Osteocyte (in vitro differentiated cells): ENCODE data around the gene SYT2. TPM values are rescaled to one million over a fixed set of nuclear protein-coding genes. Genes with fewer than 3 reads are reported as not detected.

ENCODE experiments used
- DNase-seq: peaks from one replicate; pipeline ENCODE4 v3.0.0; 2021; ENCODE audit warnings: mixed read lengths; ENCODE audit not compliant: unreplicated experiment; ENCODE audit errors: extremely low spot score
- H3K27ac Mint-ChIP-seq: one replicate; pipeline ENCODE4 v1.8.0; 2021; ENCODE audit warnings: mild to moderate bottlenecking, mixed read lengths; ENCODE audit not compliant: unreplicated experiment
- H3K27me3 Mint-ChIP-seq: one replicate; pipeline ENCODE4 v1.8.0; 2021; ENCODE audit warnings: mixed read lengths; ENCODE audit not compliant: unreplicated experiment
- H3K36me3 Mint-ChIP-seq: one replicate; pipeline ENCODE4 v1.8.0; 2021; ENCODE audit warnings: mixed read lengths; ENCODE audit not compliant: unreplicated experiment
- H3K4me1 Mint-ChIP-seq: one replicate; pipeline ENCODE4 v1.8.0; 2021; ENCODE audit warnings: mixed read lengths; ENCODE audit not compliant: unreplicated experiment
- H3K4me3 Mint-ChIP-seq: one replicate; pipeline ENCODE4 v1.8.0; 2021; ENCODE audit warnings: mild to moderate bottlenecking, moderate library complexity, mixed read lengths; ENCODE audit not compliant: unreplicated experiment
- H3K9me3 Mint-ChIP-seq: one replicate; pipeline ENCODE4 v1.8.0; 2021; ENCODE audit warnings: mixed read lengths; ENCODE audit not compliant: unreplicated experiment
- CTCF ChIP-seq: fragments of 200-600 bp; sonication (generic); IDR thresholded peaks from 2 replicates; pipeline ENCODE4 v1.5.0; 2021; ENCODE audit warnings: antibody characterized with exemption, mild to moderate bottlenecking, moderate library complexity
- total RNA-seq: library from RNA; stranded (reverse); gene quantifications from 2 replicates; pipeline ENCODE4 v1.2.1, GENCODE V29; 2021

Gene SYT2
- total RNA-seq, 1 donor from 2014 or later, result not detected

DNA sequence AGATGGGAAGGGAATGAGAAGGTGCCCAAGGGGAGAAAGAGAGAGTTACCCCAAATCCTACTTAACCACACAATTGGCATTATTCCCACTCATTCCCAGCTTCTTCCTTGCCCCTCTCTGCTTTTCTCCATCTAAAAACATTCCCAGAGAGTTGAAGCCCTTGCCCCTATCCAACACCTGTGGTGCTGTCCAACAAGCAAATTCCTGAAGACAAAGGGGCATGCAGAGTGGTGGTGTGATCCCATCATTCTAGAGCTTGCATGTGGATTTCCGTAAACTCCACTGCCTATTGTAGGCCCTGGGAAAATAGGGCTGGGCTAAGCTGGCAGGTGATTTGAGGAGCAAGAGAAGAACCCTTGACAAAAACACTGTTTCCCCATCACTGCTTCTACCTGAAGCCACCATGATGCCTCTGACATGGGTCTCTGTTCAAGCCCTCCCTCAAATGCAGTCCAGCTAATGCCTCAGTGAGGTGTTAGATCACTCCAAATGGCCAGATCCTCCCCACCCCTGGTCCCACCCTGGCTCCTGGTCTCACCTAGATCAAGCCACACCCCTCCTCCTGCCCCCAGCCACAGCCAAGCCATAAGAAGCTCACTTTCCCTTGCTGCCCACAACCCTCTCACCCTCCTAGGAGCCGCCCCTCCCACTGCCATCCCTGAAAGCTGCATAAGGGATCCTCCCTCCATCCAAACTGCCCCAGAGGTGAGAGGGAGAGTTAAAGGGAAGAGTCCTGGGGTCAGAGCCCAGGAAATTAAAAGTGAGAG is 29.5 kb downstream of the SYT2 start:
- Mint-ChIP-seq H3K4me1 (no peaks in the 10 kb centered on the region), H3K9me3 (no peaks in the 10 kb centered on the region), H3K4me3 (no peak overlapping the region), H3K36me3 (no peaks in the 10 kb centered on the region), H3K27ac (no peak overlapping the region), H3K27me3 (peaks cover 84% of the 10 kb centered on the region)
- no peak for DNase-seq
- TF ChIP-seq CTCF, result no peak

DNA sequence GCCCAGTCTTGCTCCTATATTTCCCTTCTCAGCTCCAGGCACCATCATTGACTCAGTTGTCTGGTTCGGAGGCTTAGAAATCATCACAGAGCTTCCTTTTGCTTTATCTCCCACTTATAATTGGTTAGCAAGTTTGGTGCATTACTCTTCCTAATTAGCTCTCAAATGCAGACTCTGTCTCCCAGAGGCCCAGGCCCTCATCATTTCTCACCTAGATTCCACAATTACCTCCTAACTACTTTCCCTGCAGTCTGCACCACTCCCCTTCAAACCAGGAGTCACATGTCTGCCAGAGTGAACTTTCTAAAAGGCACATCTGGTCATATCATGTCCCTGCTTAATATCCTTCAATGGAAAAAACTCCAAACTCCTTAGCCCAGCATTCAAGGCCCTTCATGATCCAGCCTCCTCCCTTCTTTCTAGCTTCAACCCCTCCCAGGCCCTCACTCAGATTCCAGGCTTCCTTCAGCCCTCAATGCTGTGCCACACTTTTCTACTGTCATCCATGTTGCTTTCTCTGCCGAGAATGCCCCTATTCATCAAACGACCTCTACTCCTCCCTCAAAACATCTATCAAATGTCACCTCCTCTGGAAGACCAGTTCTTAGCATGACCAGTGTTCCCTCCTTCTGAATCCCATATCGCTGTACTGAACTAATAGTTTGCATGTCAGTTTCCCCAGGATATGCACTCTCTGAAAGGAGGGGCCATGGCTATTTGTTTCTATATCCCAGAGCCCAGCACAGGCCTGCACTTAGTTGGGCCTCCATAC is 30.7 kb downstream of the SYT2 start:
- no peaks in the 10 kb centered on the region for H3K4me1 Mint-ChIP-seq
- peaks cover 83% of the 10 kb centered on the region for H3K27me3 Mint-ChIP-seq
- no peak overlapping the region for H3K4me3 Mint-ChIP-seq
- TF ChIP-seq CTCF, result no peak
- H3K27ac Mint-ChIP-seq, result no peak overlapping the region
- H3K9me3 Mint-ChIP-seq, result no peaks in the 10 kb centered on the region
- DNase-seq, result no peak
- no peaks in the 10 kb centered on the region for H3K36me3 Mint-ChIP-seq

DNA sequence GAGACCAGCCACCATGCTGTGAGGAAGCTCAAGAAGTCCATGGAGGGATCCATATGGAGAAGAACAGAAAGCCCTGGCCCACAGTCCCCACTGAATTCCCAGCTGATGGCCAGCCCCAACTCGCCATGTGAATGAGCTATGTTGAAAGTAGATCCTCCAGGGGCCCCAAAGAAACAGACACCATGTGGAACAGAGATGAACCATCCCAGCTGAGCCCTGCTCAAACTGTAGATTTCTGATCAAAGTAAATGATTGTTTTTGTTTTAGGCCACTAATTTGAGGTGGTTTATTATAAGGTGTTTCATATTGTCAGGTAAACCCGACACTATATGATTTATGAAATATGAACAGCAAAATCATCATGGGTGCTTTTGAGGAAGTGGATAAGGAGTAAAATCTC is 32.8 kb downstream of the SYT2 start:
- H3K27me3 Mint-ChIP-seq, result peaks cover 79% of the 10 kb centered on the region
- no peaks in the 10 kb centered on the region for H3K4me1 Mint-ChIP-seq
- DNase-seq, result no peak
- H3K9me3 Mint-ChIP-seq, result no peaks in the 10 kb centered on the region
- no peak for TF ChIP-seq CTCF
- no peaks in the 10 kb centered on the region for H3K36me3 Mint-ChIP-seq
- no peak overlapping the region for H3K27ac Mint-ChIP-seq
- no peak overlapping the region for H3K4me3 Mint-ChIP-seq

DNA sequence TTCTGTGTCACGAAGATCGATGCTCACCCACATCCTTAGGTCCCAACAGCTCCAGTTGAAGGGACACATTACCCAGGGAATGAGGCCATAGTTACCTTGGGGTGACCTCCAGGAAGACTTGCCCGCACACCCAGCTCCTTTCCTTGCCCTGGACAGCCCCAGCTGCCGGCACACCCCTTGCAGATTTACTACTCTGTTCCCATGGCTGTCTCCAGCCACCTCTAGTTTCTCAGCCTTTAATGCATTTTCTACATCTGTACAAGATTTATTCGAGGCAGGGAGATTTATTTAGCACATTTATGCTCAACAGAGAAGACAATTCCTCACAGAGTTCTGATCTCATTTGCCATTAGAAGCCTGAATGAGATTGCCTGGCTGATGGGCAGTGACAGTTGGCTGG is 36.7 kb downstream of the SYT2 start:
- H3K4me1 Mint-ChIP-seq, result peaks cover 9% of the 10 kb centered on the region
- no peak for TF ChIP-seq CTCF
- H3K27ac Mint-ChIP-seq, result no peak overlapping the region
- peaks cover 50% of the 10 kb centered on the region for H3K27me3 Mint-ChIP-seq
- H3K36me3 Mint-ChIP-seq, result no peaks in the 10 kb centered on the region
- no peak overlapping the region for H3K4me3 Mint-ChIP-seq
- no peak for DNase-seq
- no peaks in the 10 kb centered on the region for H3K9me3 Mint-ChIP-seq

DNA sequence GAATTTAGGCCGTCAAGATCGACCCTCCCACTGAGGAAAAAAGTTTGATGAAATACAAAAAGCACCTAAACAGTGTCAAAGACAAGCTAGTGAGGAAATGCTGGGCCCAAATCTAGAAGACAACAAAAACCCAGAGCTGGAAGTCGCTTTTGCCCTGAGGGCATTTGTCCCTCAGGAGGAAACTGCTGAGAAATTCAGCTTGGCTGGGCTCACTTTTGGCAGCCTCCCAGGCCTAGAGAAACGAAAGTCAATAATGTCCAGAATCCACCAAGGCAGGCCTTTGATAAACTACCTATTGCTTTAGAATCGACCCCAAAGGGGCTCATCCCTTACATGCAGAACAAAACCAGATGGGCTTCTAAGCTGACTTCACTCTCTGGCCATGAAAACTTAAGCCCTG is 38.9 kb downstream of the SYT2 start:
- H3K36me3 Mint-ChIP-seq, result no peaks in the 10 kb centered on the region
- H3K27ac Mint-ChIP-seq, result no peak overlapping the region
- H3K9me3 Mint-ChIP-seq, result no peaks in the 10 kb centered on the region
- peaks cover 32% of the 10 kb centered on the region for H3K27me3 Mint-ChIP-seq
- DNase-seq, result no peak
- H3K4me3 Mint-ChIP-seq, result no peak overlapping the region
- no peak for TF ChIP-seq CTCF
- peaks cover 9% of the 10 kb centered on the region for H3K4me1 Mint-ChIP-seq
